Adrenal gland (tissue), 5 donors: ENCODE measurements around the gene PDGFC.

ENCODE experiments used
- POLR2A ChIP-seq, 2 donors: fragments of 450-650 bp; IDR thresholded peaks; one replicate each; pipeline ENCODE4 v1.6.1; 2017; ENCODE audit warnings: antibody characterized with exemption in 2 of 2, mild to moderate bottlenecking in 2 of 2, moderate library complexity in 1 of 2
- TF ChIP-seq, protein P1 (sequence below), 6 experiments: fragments of 450-650 bp in 4 of 6; fragments of 200-600 bp in 2 of 6; sonication (generic) in 1 of 6; IDR thresholded peaks; 1 replicate in 5 of 6; 2 replicates in 1 of 6; pipeline versions ENCODE4 v1.5.1 to v1.8.0; 2016 to 2021; ENCODE audit warnings: antibody characterized with exemption in 6 of 6, mild to moderate bottlenecking in 2 of 6, moderate library complexity in 1 of 6
- donor health status: DM: no; HTN: no; CAD: no.

DNA sequence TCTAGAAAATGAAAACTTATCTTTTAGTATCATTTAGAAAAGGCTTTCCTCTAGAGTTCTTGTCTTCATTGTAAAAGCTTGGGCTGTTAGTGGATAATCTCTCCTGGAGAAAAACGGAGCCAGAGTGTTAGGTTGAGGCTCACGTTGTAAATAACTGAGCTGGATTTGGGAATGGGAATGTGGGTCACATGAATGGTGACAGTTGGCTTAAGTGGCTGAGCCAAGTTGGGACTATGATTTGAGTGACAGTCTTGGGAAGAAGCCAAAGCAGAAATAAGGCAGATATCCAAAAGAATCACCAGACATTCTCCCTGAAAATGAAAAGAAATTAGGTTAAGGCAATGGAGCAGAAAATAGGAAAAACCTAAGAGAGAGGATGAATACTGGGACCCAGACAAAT is 33.6 kb upstream of the PDGFC start:
- TF ChIP-seq, protein P1, sequence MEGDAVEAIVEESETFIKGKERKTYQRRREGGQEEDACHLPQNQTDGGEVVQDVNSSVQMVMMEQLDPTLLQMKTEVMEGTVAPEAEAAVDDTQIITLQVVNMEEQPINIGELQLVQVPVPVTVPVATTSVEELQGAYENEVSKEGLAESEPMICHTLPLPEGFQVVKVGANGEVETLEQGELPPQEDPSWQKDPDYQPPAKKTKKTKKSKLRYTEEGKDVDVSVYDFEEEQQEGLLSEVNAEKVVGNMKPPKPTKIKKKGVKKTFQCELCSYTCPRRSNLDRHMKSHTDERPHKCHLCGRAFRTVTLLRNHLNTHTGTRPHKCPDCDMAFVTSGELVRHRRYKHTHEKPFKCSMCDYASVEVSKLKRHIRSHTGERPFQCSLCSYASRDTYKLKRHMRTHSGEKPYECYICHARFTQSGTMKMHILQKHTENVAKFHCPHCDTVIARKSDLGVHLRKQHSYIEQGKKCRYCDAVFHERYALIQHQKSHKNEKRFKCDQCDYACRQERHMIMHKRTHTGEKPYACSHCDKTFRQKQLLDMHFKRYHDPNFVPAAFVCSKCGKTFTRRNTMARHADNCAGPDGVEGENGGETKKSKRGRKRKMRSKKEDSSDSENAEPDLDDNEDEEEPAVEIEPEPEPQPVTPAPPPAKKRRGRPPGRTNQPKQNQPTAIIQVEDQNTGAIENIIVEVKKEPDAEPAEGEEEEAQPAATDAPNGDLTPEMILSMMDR (IDR thresholded peaks at IDR 0.05) = no peak
- no peak for TF ChIP-seq POLR2A (IDR thresholded peaks at IDR 0.05)
